Peyer's patch (tissue), 4 donors: ENCODE measurements around the gene AMDHD2.
"Not testable (repeated sequence)": the region's sequence is repeated elsewhere in the genome, so short reads cannot be mapped to it uniquely, and the experiment has no call there.

Experiments used
- CTCF ChIP-seq, 6 experiments: fragments of 450-650 bp in 4 of 6; fragments of 200-600 bp in 2 of 6; sonication (generic) in 1 of 6; IDR thresholded peaks; one replicate each; pipeline ENCODE4 v1.5.1; 2017 to 2019; ENCODE audit warnings: antibody characterized with exemption in 6 of 6, mild to moderate bottlenecking in 3 of 6, moderate library complexity in 1 of 6
- POLR2A ChIP-seq, 2 donors: fragments of 450-650 bp; IDR thresholded peaks; one replicate each; pipeline ENCODE4 v1.5.1; 2017; ENCODE audit warnings: antibody characterized with exemption in 2 of 2, mild to moderate bottlenecking in 2 of 2, moderate library complexity in 2 of 2

GRCh38 chr16:2575839-2576238 is 55.7 kb downstream of the AMDHD2 start:
- TF ChIP-seq CTCF, POLR2A (IDR thresholded peaks at IDR 0.05): not testable (repeated sequence)
